22Rv1 (cell line): ENCODE measurements around the gene TNFSF9.

Source experiments
- ZFX ChIP-seq: fragments of 450-650 bp; IDR thresholded peaks from 2 replicates; pipeline ENCODE4 v1.6.1; 2017; ENCODE audit warnings: antibody characterized with exemption, borderline replicate concordance
- TF ChIP-seq, protein P1 (sequence below): fragments of 450-650 bp; IDR thresholded peaks from 2 replicates; pipeline ENCODE4 v1.5.1; 2017; ENCODE audit warnings: mild to moderate bottlenecking

DNA sequence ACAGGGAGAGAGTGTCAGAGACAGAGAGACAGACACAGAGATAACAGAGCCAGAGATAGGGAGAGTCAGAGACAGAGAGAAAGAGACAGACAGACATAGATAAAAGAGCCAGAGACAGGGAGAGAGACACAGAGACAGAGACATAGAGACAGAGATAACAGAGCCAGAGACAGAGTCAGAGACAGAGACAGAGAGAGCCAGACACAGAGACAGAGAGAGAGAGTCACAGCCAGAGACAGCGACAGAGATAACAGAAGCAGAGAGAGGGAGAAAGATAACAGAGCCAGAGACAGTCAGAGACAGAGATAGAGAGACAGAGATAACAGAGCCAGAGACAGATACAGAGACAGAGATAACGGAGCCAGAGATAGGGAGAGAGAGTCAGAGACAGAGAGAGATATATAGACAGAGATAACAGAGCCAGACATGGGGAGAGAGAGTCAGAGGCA lies 865 bp upstream of the TNFSF9 start:
- TF ChIP-seq, protein P1, sequence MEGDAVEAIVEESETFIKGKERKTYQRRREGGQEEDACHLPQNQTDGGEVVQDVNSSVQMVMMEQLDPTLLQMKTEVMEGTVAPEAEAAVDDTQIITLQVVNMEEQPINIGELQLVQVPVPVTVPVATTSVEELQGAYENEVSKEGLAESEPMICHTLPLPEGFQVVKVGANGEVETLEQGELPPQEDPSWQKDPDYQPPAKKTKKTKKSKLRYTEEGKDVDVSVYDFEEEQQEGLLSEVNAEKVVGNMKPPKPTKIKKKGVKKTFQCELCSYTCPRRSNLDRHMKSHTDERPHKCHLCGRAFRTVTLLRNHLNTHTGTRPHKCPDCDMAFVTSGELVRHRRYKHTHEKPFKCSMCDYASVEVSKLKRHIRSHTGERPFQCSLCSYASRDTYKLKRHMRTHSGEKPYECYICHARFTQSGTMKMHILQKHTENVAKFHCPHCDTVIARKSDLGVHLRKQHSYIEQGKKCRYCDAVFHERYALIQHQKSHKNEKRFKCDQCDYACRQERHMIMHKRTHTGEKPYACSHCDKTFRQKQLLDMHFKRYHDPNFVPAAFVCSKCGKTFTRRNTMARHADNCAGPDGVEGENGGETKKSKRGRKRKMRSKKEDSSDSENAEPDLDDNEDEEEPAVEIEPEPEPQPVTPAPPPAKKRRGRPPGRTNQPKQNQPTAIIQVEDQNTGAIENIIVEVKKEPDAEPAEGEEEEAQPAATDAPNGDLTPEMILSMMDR: no peak
- TF ChIP-seq ZFX: no peak
